GM23338 (cell line): ENCODE measurements around the gene MYH3. TPM values are rescaled to one million over a fixed set of nuclear protein-coding genes. Genes with fewer than 3 reads are reported as not detected.

Experiments
- ATAC-seq: fragments of 200-7000 bp; cut with Tn5 transposase; 3 replicates; pipeline ENCODE4 v1.9.1; 2020
- DNase-seq: peaks from one replicate; pipeline ENCODE4 v3.0.0-alpha.2; 2015; ENCODE audit warnings: low spot score
- H2AFZ ChIP-seq: fragments of 200-600 bp; sonication (generic); 2 replicates; pipeline ENCODE4 v1.8.0; 2016; ENCODE audit warnings: antibody characterized with exemption, mild to moderate bottlenecking, moderate library complexity
- H3F3A ChIP-seq: fragments of 200-600 bp; sonication (generic); replicated peaks from 2 replicates; pipeline ENCODE4 v1.8.0; 2017; ENCODE audit warnings: antibody characterized with exemption, mixed run types, low read depth
- H3K27ac ChIP-seq: fragments of 200-600 bp; sonication (generic); 2 replicates; pipeline ENCODE4 v1.6.1; 2016; ENCODE audit warnings: low read depth
- H3K27me3 ChIP-seq: fragments of 200-600 bp; sonication (generic); 2 replicates; pipeline ENCODE4 v1.8.0; 2016; ENCODE audit warnings: mild to moderate bottlenecking, mixed run types, moderate library complexity; ENCODE audit not compliant: insufficient read depth
- H3K36me3 ChIP-seq: fragments of 200-600 bp; sonication (generic); 2 replicates; pipeline ENCODE4 v1.8.0; 2016; ENCODE audit warnings: mild to moderate bottlenecking; ENCODE audit not compliant: insufficient read depth
- H3K4me1 ChIP-seq: fragments of 200-600 bp; sonication (generic); 2 replicates; pipeline ENCODE4 v1.8.0; 2016; ENCODE audit warnings: mild to moderate bottlenecking, moderate library complexity; ENCODE audit not compliant: insufficient read depth
- H3K4me2 ChIP-seq: fragments of 200-600 bp; sonication (generic); 2 replicates; pipeline ENCODE4 v1.7.1; 2017; ENCODE audit warnings: mixed run types
- H3K4me3 ChIP-seq: fragments of 200-600 bp; sonication (generic); 2 replicates; pipeline ENCODE4 v1.6.1; 2016; ENCODE audit warnings: mixed run types
- H3K79me2 ChIP-seq: fragments of 200-600 bp; sonication (generic); replicated peaks from 2 replicates; pipeline ENCODE4 v1.8.0; 2017; ENCODE audit warnings: mild to moderate bottlenecking; ENCODE audit not compliant: insufficient read depth
- H3K9me2 ChIP-seq: fragments of 200-600 bp; sonication (generic); 2 replicates; pipeline ENCODE4 v1.8.0; 2017; ENCODE audit not compliant: insufficient read depth
- H4K20me1 ChIP-seq: fragments of 200-600 bp; sonication (generic); replicated peaks from 2 replicates; pipeline ENCODE4 v1.8.0; 2017; ENCODE audit warnings: mild to moderate bottlenecking; ENCODE audit not compliant: insufficient read depth
- H3K27ac Mint-ChIP-seq: 2 replicates; pipeline ENCODE4 v1.8.0; 2020; ENCODE audit warnings: inconsistent platforms, mild to moderate bottlenecking, moderate library complexity, mixed read lengths
- H3K27me3 Mint-ChIP-seq: 3 replicates; pipeline ENCODE4 v1.8.0; 2022; ENCODE audit warnings: low read depth, mild to moderate bottlenecking, moderate library complexity, mixed read lengths, inconsistent platforms; ENCODE audit not compliant: insufficient read depth, poor library complexity
- H3K36me3 Mint-ChIP-seq: 3 replicates; pipeline ENCODE4 v1.8.0; 2021; ENCODE audit warnings: low read depth, mild to moderate bottlenecking, inconsistent platforms, moderate library complexity, mixed read lengths
- H3K4me1 Mint-ChIP-seq: 3 replicates; pipeline ENCODE4 v1.8.0; 2020; ENCODE audit warnings: mild to moderate bottlenecking, inconsistent platforms, mixed read lengths
- H3K4me3 Mint-ChIP-seq: 3 replicates; pipeline ENCODE4 v1.8.0; 2021; ENCODE audit warnings: moderate library complexity, mild to moderate bottlenecking, inconsistent platforms, mixed read lengths
- H3K9me3 Mint-ChIP-seq: 3 replicates; pipeline ENCODE4 v1.8.0; 2020; ENCODE audit warnings: moderate library complexity, mild to moderate bottlenecking, inconsistent platforms, mixed read lengths
- CREB1 ChIP-seq: fragments of 250-450 bp; sonication (Bioruptor Pico); IDR thresholded peaks from 2 replicates; pipeline ENCODE4 v1.5.0; 2020; ENCODE audit warnings: low read depth, mild to moderate bottlenecking, moderate library complexity
- CTCF ChIP-seq, 2 experiments: fragments of 200-600 bp in 1 of 2; sonication (generic) in 1 of 2; conservative IDR thresholded peaks; 2 replicates each; pipeline versions ENCODE4 v1.5.1 to v1.6.1; 2016 to 2017; ENCODE audit warnings: antibody characterized with exemption in 2 of 2, low read depth in 2 of 2, mild to moderate bottlenecking in 2 of 2, moderate library complexity in 1 of 2
- ETS1 ChIP-seq: IDR thresholded peaks from 2 replicates; pipeline ENCODE4 v1.6.1; 2016; ENCODE audit warnings: antibody characterized with exemption
- JUNB ChIP-seq: IDR thresholded peaks from one replicate; pipeline ENCODE4 v1.6.1; 2016; ENCODE audit warnings: antibody characterized with exemption; ENCODE audit not compliant: unreplicated experiment
- NANOG ChIP-seq: IDR thresholded peaks from 2 replicates; pipeline ENCODE4 v1.6.1; 2016; ENCODE audit warnings: antibody characterized with exemption, borderline replicate concordance
- ZNF114 ChIP-seq: fragments of 250-450 bp; sonication (Bioruptor Pico); IDR thresholded peaks from 2 replicates; pipeline ENCODE4 v1.5.0; 2020; ENCODE audit warnings: mild to moderate bottlenecking, moderate library complexity
- ZNF331 ChIP-seq: fragments of 250-450 bp; sonication (Bioruptor Pico); IDR thresholded peaks from 2 replicates; pipeline ENCODE4 v1.5.0; 2020; ENCODE audit warnings: low read depth, mild to moderate bottlenecking, moderate library complexity
- polyA plus RNA-seq: library from polyadenylated mRNA; unstranded; fragments of >200 nt; fragmentation: Nextera tagmentation; extraction: Ambion mirVana; gene quantifications from 2 replicates; pipeline ENCODE4 v1.2.1, GENCODE V29; 2016
- total RNA-seq: library from RNA; depleted of rRNA; stranded (reverse); fragments of >200 nt; shearing (Covaris generic); gene quantifications from 2 replicates; pipeline ENCODE4 v1.2.3, GENCODE V29; 2014
- TF ChIP-seq, protein P1 (sequence below): IDR thresholded peaks from one replicate; pipeline ENCODE4 v1.6.1; 2018; ENCODE audit warnings: antibody characterized with exemption; ENCODE audit not compliant: unreplicated experiment

MYH3 gene
- total and polyA plus RNA-seq, 2 experiments from 2014 or later: 0.84 to 1.8 TPM

DNA sequence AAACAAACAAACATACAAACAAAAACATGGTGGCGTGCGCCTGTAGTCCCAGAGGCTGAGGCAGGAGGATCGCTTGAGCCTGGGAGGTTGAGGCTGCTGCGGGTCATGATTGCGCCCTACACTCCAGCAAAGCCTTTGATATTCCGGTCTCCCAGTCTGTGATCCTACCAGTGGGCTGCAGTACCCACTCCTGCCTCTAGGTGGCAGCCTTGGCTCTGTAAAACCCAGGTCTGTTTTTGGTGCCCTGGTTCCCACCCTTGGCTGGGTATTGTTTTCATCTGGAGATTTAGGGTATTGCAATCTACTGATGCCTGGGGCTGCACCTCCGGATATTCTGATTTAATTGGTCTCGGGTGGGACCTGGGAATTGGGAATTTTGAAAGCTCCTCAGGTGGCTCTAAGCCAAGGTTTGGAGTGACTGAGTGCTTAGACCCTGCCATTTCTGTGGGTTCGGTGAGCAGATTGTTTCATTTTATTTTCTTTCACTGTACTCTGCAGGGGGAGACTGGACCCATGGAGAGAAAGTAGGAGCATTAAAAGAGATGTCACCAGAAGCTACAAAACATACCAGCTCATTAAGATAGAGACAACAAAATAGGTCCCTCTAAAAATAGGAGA lies 40.5 kb downstream of the MYH3 start (continued):
- TF ChIP-seq CTCF (conservative IDR thresholded peaks at IDR 0.05; ENCODE audit: low read depth in 2 of 2): peak; percentile 91 to 99
- TF ChIP-seq JUNB: no peak
- 0 out of 2 replicates have a peak, but pooled peaks have one; percentile 21 for TF ChIP-seq CREB1 (CRISPR knock-in tag)
- TF ChIP-seq ZNF331: no peak
- no peak for TF ChIP-seq ETS1
- TF ChIP-seq ZNF114 (CRISPR knock-in tag): no peak
- no peak for TF ChIP-seq NANOG

DNA sequence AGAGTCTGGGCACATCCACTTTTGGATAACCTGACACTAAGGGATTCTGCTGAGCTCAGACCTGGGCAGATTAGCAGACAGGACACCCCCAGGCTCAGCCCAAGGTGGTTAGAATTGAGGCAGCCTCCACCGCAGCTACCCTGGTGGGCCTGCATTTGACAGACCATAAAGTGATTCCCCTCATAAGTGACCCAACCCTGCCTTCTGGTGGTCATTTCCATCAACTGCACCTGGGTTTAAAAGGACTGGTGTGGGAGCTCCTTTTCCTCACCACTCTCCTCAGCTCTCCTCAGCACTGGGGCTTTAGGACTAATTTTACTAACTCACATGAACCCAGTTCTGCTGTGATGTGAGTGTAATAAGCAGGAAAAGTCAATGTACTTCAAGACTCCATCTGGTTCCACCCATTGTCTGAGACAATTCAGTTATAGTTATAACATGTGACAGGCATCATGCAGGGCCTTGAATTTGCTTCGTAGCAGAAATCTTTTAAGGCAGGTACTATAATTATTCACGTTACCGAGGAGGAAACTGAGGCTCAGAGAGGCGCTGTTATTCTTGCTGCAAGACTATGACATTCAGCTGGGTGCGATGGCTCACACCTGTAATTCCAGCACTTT lies 42.5 kb downstream of the MYH3 start:
- Mint-ChIP-seq H3K4me3 (no peak overlapping the region), H3K36me3 (no peaks in the 10 kb centered on the region)
- 0 out of 2 replicates have a peak, but pooled peaks cover 7% of the 10 kb centered on the region for H3K9me2 ChIP-seq
- TF ChIP-seq CTCF (conservative IDR thresholded peaks at IDR 0.05; ENCODE audit: low read depth in 2 of 2) (peak; percentile 86 to 93), CREB1 (CRISPR knock-in tag) (no peak), ZNF331 (no peak)
- TF ChIP-seq, protein P1, sequence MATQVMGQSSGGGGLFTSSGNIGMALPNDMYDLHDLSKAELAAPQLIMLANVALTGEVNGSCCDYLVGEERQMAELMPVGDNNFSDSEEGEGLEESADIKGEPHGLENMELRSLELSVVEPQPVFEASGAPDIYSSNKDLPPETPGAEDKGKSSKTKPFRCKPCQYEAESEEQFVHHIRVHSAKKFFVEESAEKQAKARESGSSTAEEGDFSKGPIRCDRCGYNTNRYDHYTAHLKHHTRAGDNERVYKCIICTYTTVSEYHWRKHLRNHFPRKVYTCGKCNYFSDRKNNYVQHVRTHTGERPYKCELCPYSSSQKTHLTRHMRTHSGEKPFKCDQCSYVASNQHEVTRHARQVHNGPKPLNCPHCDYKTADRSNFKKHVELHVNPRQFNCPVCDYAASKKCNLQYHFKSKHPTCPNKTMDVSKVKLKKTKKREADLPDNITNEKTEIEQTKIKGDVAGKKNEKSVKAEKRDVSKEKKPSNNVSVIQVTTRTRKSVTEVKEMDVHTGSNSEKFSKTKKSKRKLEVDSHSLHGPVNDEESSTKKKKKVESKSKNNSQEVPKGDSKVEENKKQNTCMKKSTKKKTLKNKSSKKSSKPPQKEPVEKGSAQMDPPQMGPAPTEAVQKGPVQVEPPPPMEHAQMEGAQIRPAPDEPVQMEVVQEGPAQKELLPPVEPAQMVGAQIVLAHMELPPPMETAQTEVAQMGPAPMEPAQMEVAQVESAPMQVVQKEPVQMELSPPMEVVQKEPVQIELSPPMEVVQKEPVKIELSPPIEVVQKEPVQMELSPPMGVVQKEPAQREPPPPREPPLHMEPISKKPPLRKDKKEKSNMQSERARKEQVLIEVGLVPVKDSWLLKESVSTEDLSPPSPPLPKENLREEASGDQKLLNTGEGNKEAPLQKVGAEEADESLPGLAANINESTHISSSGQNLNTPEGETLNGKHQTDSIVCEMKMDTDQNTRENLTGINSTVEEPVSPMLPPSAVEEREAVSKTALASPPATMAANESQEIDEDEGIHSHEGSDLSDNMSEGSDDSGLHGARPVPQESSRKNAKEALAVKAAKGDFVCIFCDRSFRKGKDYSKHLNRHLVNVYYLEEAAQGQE: no peak

More for the DNA sequence above, 42.5 kb downstream of the MYH3 start:
- Histone ChIP-seq H3K79me2 (no peaks in the 10 kb centered on the region), H3K27ac (no peak overlapping the region), H3K4me1 (no peaks in the 10 kb centered on the region), H3K27me3 (no peaks in the 10 kb centered on the region), H2AFZ (peak overlapping the region; percentile 21; the same call in 1 of the 2 replicates), H3K4me3 (no peak overlapping the region), H4K20me1 (no peaks in the 10 kb centered on the region), H3K4me2 (no peak overlapping the region), H3K36me3 (no peaks in the 10 kb centered on the region), H3F3A (no peaks in the 10 kb centered on the region)
- Mint-ChIP-seq H3K9me3 (no peaks in the 10 kb centered on the region; the same call in 2 of the 3 replicates), H3K27ac (no peak overlapping the region), H3K4me1 (peaks cover 19% of the 10 kb centered on the region), H3K27me3 (peaks cover 17% of the 10 kb centered on the region)
- DNase-seq (peak; percentile 86), ATAC-seq (peak; percentile 56)
